T-helper 2 cell treated with Interferon-gamma antibody and Interleukin-4, amounts not matched to agents 5 μg/mL and 100 μg/mL, for 36 hours (primary cell): ENCODE results near the gene PCDHB7.
"Not testable (repeated sequence)": the region's sequence is repeated elsewhere in the genome, so short reads cannot be mapped to it uniquely, and the experiment has no call there.

ENCODE experiments used
- DNase-seq: peaks from one replicate; pipeline ENCODE4 v3.0.0; 2021; ENCODE audit warnings: low spot score
- H3K27ac Mint-ChIP-seq: one replicate; pipeline ENCODE4 v1.8.0; 2021; ENCODE audit warnings: mild to moderate bottlenecking, mixed read lengths
- H3K27me3 Mint-ChIP-seq: one replicate; pipeline ENCODE4 v1.8.0; 2021; ENCODE audit warnings: low read depth, mixed read lengths
- H3K36me3 Mint-ChIP-seq: one replicate; pipeline ENCODE4 v1.8.0; 2021; ENCODE audit warnings: low read depth, mixed read lengths
- H3K4me1 Mint-ChIP-seq: one replicate; pipeline ENCODE4 v1.8.0; 2021; ENCODE audit warnings: low read depth, mixed read lengths
- H3K4me3 Mint-ChIP-seq: one replicate; pipeline ENCODE4 v1.8.0; 2022; ENCODE audit warnings: mild to moderate bottlenecking, moderate library complexity, mixed read lengths
- H3K9me3 Mint-ChIP-seq: one replicate; pipeline ENCODE4 v1.8.0; 2021; ENCODE audit warnings: mixed read lengths

The PCDHB7 gene

GRCh38 chr5:141172381-141173204 lies at the start of gene PCDHB7:
TSS of gene PCDHB7 (plus strand) at chr5:141172644. CDS start at chr5:141172836, 192 bp downstream.
- no peaks in the 10 kb centered on the region for H3K27me3 Mint-ChIP-seq
- no peak within 1 kb of the TSS for H3K4me3 Mint-ChIP-seq
- no peak within 1 kb of the TSS for H3K27ac Mint-ChIP-seq
- H3K4me1 Mint-ChIP-seq = no peaks in the 10 kb centered on the region
- DNase-seq = no peak
- no peaks in the 10 kb centered on the region for H3K36me3 Mint-ChIP-seq
- H3K9me3 Mint-ChIP-seq = peaks cover 14% of the 10 kb centered on the region

- H3K27me3 Mint-ChIP-seq, H3K36me3 Mint-ChIP-seq, DNase-seq, H3K27ac Mint-ChIP-seq, H3K4me3 Mint-ChIP-seq, H3K4me1 Mint-ChIP-seq: not testable (repeated sequence)
- peaks cover 16% of the 10 kb centered on the region for H3K9me3 Mint-ChIP-seq
Measured at GRCh38 chr5:141123396-141124135, 48.9 kb upstream of the PCDHB7 start.

GRCh38 chr5:141127305-141127704 lies 45.1 kb upstream of the PCDHB7 start:
- Mint-ChIP-seq H3K27ac (no peak overlapping the region), H3K36me3 (no peaks in the 10 kb centered on the region), H3K4me3 (no peak overlapping the region), H3K27me3 (no peaks in the 10 kb centered on the region), H3K9me3 (peaks cover 13% of the 10 kb centered on the region), H3K4me1 (no peaks in the 10 kb centered on the region)
- no peak for DNase-seq

- H3K36me3 Mint-ChIP-seq = peaks cover 2% of the 10 kb centered on the region
- H3K4me3 Mint-ChIP-seq = peak within 1 kb of the TSS; percentile 20
- no peaks in the 10 kb centered on the region for H3K4me1 Mint-ChIP-seq
- no peak for DNase-seq
- H3K27me3 Mint-ChIP-seq = no peaks in the 10 kb centered on the region
- H3K27ac Mint-ChIP-seq = no peak within 1 kb of the TSS
- H3K9me3 Mint-ChIP-seq = peaks cover 35% of the 10 kb centered on the region
Measured at GRCh38 chr5:141135030-141135717, 37.3 kb upstream of the PCDHB7 start, which contains the start of gene PCDHB5. TSS of gene PCDHB5 (plus strand) at chr5:141135206. CDS start at chr5:141135435, 229 bp downstream.

GRCh38 chr5:141135718-141136266 lies 36.7 kb upstream of the PCDHB7 start:
- DNase-seq = no peak
- Mint-ChIP-seq H3K4me1 (no peaks in the 10 kb centered on the region), H3K4me3 (peak overlapping the region; percentile 20), H3K27ac (no peak overlapping the region), H3K9me3 (peaks cover 35% of the 10 kb centered on the region), H3K36me3 (peaks cover 2% of the 10 kb centered on the region), H3K27me3 (no peaks in the 10 kb centered on the region)

- not testable (repeated sequence) for H3K4me1 Mint-ChIP-seq, H3K27me3 Mint-ChIP-seq, DNase-seq, H3K27ac Mint-ChIP-seq, H3K4me3 Mint-ChIP-seq, H3K36me3 Mint-ChIP-seq
- H3K9me3 Mint-ChIP-seq = peaks cover 35% of the 10 kb centered on the region
Measured at GRCh38 chr5:141137346-141137745, 35.1 kb upstream of the PCDHB7 start.

- H3K27me3 Mint-ChIP-seq = no peaks in the 10 kb centered on the region
- no peak for DNase-seq
- H3K36me3 Mint-ChIP-seq = peaks cover 3% of the 10 kb centered on the region
- H3K27ac Mint-ChIP-seq = no peak within 1 kb of the TSS
- H3K9me3 Mint-ChIP-seq = peaks cover 37% of the 10 kb centered on the region
- no peak within 1 kb of the TSS for H3K4me3 Mint-ChIP-seq
- no peaks in the 10 kb centered on the region for H3K4me1 Mint-ChIP-seq
Measured at GRCh38 chr5:141149812-141150211, 22.6 kb upstream of the PCDHB7 start, which contains the start of gene PCDHB6. TSS of gene PCDHB6 (plus strand) at chr5:141150057. CDS start at chr5:141150258, 201 bp downstream.

- DNase-seq = no peak
- H3K9me3 Mint-ChIP-seq = peaks cover 39% of the 10 kb centered on the region
- no peaks in the 10 kb centered on the region for H3K4me1 Mint-ChIP-seq
- H3K27me3 Mint-ChIP-seq = no peaks in the 10 kb centered on the region
- H3K27ac Mint-ChIP-seq = no peak overlapping the region
- H3K36me3 Mint-ChIP-seq = peaks cover 3% of the 10 kb centered on the region
- H3K4me3 Mint-ChIP-seq = no peak overlapping the region
Measured at GRCh38 chr5:141150224-141150992, 22.0 kb upstream of the PCDHB7 start.

GRCh38 chr5:141150993-141151325 lies 21.5 kb upstream of the PCDHB7 start:
- Mint-ChIP-seq H3K36me3 (peaks cover 3% of the 10 kb centered on the region), H3K27me3 (no peaks in the 10 kb centered on the region), H3K9me3 (peaks cover 42% of the 10 kb centered on the region), H3K27ac (no peak overlapping the region), H3K4me1 (no peaks in the 10 kb centered on the region), H3K4me3 (no peak overlapping the region)
- no peak for DNase-seq

GRCh38 chr5:141151632-141152031 lies 20.8 kb upstream of the PCDHB7 start:
- H3K27ac Mint-ChIP-seq, H3K27me3 Mint-ChIP-seq, H3K4me3 Mint-ChIP-seq, DNase-seq, H3K4me1 Mint-ChIP-seq, H3K36me3 Mint-ChIP-seq: not testable (repeated sequence)
- peaks cover 49% of the 10 kb centered on the region for H3K9me3 Mint-ChIP-seq

- H3K9me3 Mint-ChIP-seq = peaks cover 54% of the 10 kb centered on the region
- not testable (repeated sequence) for H3K4me3 Mint-ChIP-seq, H3K27me3 Mint-ChIP-seq, H3K4me1 Mint-ChIP-seq, H3K36me3 Mint-ChIP-seq, H3K27ac Mint-ChIP-seq, DNase-seq
Measured at GRCh38 chr5:141152096-141152495, 20.3 kb upstream of the PCDHB7 start.

GRCh38 chr5:141155540-141156374 lies 16.7 kb upstream of the PCDHB7 start:
- DNase-seq = no peak
- peaks cover 42% of the 10 kb centered on the region for H3K9me3 Mint-ChIP-seq
- H3K27me3 Mint-ChIP-seq = no peaks in the 10 kb centered on the region
- H3K4me1 Mint-ChIP-seq = no peaks in the 10 kb centered on the region
- H3K27ac Mint-ChIP-seq = no peak overlapping the region
- no peak overlapping the region for H3K4me3 Mint-ChIP-seq
- H3K36me3 Mint-ChIP-seq = peaks cover 3% of the 10 kb centered on the region
